ENCODE measurements around the gene FGF14. TPM values are rescaled to one million over a fixed set of nuclear protein-coding genes. Genes with fewer than 3 reads are reported as not detected.
"Not testable (repeated sequence)": the region's sequence is repeated elsewhere in the genome, so short reads cannot be mapped to it uniquely, and the experiment has no call there.

The FGF14 gene
- total RNA-seq, 1 donor, result under 0.01 TPM

DNA sequence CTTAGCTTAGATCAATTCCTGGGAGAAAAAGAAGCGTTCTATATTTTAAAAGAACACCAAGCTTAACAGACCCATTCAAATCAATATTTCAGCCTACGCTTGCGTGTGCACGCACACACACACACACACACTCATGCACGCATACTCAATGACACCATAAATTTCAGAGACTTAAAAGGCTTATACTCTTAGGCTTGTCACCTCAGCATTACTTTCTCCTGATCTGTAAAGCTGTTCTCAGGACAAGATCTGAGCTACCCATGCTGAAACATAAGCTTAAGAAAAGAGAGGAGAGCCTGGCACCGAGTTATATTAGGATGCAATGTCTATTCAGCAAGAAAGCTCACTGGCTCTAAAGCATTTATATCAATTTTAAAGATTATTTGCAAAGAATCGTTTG is 368.5 kb downstream of the FGF14 start:
- H3K9me3 ChIP-seq (ENCODE audit: low read depth, low read length), result no peaks in the 10 kb centered on the region
- no peaks in the 10 kb centered on the region for H3K4me1 ChIP-seq (ENCODE audit: insufficient read depth, low read length)
- no peaks in the 10 kb centered on the region for H3K27me3 ChIP-seq (ENCODE audit: insufficient read depth, low read length)
- H3K4me3 ChIP-seq (ENCODE audit: low read length), result no peak overlapping the region

DNA sequence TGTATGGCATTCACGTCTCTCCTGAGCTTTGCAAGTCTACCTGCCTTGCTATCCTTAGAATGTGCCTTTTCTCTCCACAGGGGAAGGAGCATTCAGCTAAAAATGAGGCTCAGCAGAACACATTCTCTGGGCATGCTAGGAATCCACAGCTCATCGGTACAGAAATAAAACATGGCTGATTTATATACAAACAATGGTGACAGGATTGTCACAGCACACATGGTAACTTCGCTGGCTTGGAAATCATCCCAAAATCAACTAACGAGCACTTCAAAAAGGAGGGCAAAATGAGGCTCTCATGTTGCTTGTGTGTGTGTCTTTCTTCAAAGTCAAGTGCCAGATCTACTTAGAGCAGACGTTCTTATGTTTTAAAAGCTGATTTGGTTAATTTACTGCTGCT is 373.0 kb downstream of the FGF14 start:
- Histone ChIP-seq H3K4me3 (ENCODE audit: low read length) (no peak overlapping the region), H3K27me3 (ENCODE audit: insufficient read depth, low read length) (no peaks in the 10 kb centered on the region), H3K4me1 (ENCODE audit: insufficient read depth, low read length) (no peaks in the 10 kb centered on the region), H3K9me3 (ENCODE audit: low read depth, low read length) (no peaks in the 10 kb centered on the region)

DNA sequence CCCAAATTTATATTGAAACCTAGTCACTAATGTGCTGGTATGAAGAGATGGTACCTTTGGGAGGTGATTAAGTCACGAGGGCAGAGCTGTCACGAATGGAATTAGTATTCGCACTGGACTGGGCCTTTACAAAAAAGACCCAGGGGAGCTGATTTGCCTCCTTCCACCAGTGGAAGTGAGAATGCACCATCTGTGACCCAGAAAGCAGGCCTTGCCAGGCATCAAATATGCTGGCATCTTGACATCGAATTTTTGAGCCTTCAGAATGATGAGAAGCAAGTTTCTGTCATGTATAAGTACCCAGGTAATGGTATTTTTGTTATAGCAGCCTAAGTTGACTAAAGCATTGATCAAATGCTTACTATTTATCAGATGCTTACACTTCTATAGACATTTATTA is 373.6 kb downstream of the FGF14 start:
- H3K27me3 ChIP-seq (ENCODE audit: insufficient read depth, low read length), result no peaks in the 10 kb centered on the region
- no peaks in the 10 kb centered on the region for H3K4me1 ChIP-seq (ENCODE audit: insufficient read depth, low read length)
- no peaks in the 10 kb centered on the region for H3K9me3 ChIP-seq (ENCODE audit: low read depth, low read length)
- no peak overlapping the region for H3K4me3 ChIP-seq (ENCODE audit: low read length)

DNA sequence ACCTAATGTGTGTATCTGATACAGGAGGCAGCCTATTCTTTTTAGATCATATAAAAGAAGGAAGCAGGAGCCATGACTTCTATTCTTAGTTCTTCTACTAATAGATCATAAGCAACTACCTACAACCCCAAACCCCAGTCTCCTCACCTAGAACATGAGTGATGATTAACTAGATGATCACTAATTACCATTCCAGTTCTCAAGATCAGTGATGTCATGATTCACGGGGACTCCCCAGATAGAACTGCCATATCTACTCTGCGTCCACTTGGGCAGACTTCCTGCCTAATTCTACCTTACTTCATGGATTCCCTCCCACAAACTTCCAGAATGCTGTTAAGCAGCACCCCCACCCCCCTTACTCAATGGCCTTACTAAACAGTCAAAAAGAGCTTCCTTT is 380.1 kb downstream of the FGF14 start:
- Histone ChIP-seq H3K9me3 (ENCODE audit: low read depth, low read length) (peaks cover 22% of the 10 kb centered on the region), H3K4me1 (ENCODE audit: insufficient read depth, low read length) (no peaks in the 10 kb centered on the region), H3K4me3 (ENCODE audit: low read length) (no peak overlapping the region)

DNA sequence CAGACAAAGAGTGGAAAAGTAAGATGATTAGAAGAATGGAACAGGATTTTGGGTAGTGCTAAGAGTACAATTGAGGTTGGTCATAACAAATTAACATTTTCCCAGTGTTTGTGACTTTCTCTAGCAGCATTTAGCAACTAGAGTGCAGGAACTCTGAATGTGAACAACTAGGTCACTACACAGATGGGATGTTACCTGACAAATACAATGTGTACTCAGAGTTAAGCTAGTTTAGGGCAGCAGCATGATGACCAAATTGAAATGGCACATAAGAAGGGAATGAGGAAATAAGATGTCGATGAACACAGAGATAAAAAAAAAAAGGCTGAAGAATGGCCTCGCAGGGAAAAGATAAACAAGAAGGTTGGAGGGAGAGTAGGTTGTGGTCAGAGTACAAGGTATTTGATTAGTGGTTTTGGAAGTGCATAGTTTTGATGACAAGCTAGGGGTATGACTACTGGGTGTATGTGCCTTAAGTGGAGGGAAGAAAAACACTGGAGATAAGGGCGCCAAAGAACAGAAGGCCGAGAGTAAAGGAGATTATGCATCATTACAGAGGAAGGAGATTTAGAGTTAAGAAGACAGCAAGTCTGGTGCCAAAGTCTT is 381.1 kb downstream of the FGF14 start:
- Histone ChIP-seq H3K27me3 (ENCODE audit: insufficient read depth, low read length) (no peaks in the 10 kb centered on the region), H3K4me1 (ENCODE audit: insufficient read depth, low read length) (no peaks in the 10 kb centered on the region), H3K9me3 (ENCODE audit: low read depth, low read length) (peaks cover 25% of the 10 kb centered on the region), H3K4me3 (ENCODE audit: low read length) (no peak overlapping the region)

More for the DNA sequence above, 380.1 kb downstream of the FGF14 start:
- H3K27me3 ChIP-seq (ENCODE audit: insufficient read depth, low read length), result no peaks in the 10 kb centered on the region

DNA sequence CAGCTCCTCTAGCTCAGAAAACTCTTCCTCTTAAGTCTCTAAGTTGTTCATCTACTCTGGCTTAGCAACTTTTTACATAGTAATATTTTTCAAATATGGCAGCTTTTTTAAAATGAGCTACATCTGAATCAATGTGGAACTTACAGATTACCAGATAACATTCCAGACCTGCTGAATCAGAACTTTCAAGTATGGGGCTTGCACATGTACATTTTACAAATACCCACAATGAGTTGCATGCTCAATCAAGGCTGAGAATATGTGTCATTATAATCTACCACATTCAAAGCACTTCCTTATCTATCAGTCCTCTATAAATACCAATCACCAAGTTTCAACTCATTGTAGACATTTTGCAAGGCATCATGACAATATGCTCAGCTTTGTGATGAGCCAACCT is 383.1 kb downstream of the FGF14 start:
- Histone ChIP-seq H3K4me1 (ENCODE audit: insufficient read depth, low read length) (no peaks in the 10 kb centered on the region), H3K27me3 (ENCODE audit: insufficient read depth, low read length) (no peaks in the 10 kb centered on the region), H3K4me3 (ENCODE audit: low read length) (no peak overlapping the region), H3K9me3 (ENCODE audit: low read depth, low read length) (peaks cover 25% of the 10 kb centered on the region)

DNA sequence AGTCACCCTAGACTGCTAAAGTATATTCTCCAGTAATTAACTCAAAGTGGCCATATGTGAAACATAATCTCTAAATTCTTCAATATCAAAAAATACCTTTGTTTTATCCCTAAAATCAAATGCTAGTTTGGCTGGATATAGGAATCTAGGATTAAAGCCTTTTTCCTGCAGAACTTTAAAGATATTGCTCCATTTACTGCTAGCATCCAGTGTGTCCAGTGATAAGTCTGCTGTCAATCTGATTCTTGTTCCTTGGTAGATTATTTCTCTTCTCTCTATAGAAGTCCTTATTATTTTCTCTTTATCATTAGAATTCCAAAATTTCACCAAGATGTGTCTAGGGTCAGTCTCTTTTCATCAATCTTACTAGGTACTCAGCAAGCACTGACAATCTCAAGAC is 384.6 kb downstream of the FGF14 start:
- peaks cover 25% of the 10 kb centered on the region for H3K9me3 ChIP-seq (ENCODE audit: low read depth, low read length)

DNA sequence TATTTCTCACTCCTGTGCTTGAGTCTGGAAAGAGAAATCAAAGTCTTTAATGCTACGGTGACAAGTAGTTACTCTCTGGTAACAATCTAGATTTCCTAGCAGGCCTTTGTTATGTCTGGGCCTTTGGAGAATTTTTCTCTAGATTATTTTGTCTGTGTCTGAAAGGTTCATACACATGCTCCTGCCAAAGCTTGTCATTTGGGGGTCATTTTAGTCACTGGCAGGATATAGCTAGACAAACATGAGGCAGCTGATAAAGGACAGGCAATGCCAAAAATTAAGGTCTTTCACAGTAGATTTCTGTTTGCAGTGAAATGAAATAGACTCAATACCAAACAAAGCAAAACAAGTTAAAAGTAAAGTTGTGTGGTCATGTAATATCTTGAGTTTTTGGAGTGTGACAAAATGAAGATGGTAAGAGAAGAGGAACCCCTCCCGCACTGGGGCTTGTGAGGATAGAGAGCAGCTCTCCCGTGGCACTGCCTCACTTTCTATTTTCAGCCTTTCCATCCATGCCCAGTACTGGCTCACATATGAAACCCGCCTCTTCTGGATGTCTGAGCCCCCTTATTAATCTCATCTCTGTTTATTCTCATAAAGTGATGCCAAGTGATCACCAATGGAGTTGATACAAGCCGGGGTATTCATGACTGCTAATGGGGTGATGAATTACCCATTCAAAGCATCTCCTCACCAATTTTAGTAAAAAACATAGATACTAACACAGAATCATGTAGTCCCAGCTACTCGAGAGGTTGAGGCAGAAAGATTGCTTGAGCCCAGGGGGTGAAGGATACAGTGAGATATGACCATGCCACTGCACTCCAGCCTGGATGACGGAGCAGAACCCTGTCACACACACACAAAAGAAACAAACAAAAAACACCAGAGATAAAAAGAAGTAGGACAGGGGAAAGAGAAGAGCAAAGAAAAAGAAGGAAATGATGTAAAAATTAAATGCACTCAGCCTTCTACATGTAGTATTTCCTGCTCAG is 389.3 kb downstream of the FGF14 start:
- Histone ChIP-seq H3K27me3 (ENCODE audit: insufficient read depth, low read length) (no peaks in the 10 kb centered on the region), H3K9me3 (ENCODE audit: low read depth, low read length) (peaks cover 12% of the 10 kb centered on the region)

More for the DNA sequence above, 384.6 kb downstream of the FGF14 start:
- H3K4me3 ChIP-seq (ENCODE audit: low read length), result no peak overlapping the region
- H3K27me3 ChIP-seq (ENCODE audit: insufficient read depth, low read length), result no peaks in the 10 kb centered on the region
- no peaks in the 10 kb centered on the region for H3K4me1 ChIP-seq (ENCODE audit: insufficient read depth, low read length)

DNA sequence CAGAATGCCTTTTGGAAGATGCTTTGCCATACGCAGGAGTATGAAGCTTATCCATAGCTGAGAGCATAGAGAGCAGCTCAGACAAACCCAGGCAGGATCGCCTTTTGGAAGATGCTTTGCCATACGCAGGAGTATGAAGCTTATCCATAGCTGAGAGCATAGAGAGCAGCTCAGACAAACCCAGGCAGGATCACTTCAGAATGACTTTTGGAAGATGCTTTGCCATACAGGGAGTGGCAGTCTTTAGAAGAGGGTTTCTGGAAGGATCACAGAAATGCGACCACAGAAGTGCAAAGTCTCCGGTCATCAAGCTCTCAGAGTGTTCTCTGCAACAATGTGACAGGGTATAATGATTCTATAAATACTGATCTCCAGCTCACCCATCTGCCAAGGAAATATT is 390.4 kb downstream of the FGF14 start:
- not testable (repeated sequence) for H3K27me3 ChIP-seq (ENCODE audit: insufficient read depth, low read length); H3K9me3 ChIP-seq (ENCODE audit: low read depth, low read length); H3K4me3 ChIP-seq (ENCODE audit: low read length); H3K4me1 ChIP-seq (ENCODE audit: insufficient read depth, low read length)

More for the DNA sequence above, 389.3 kb downstream of the FGF14 start:
- no peak overlapping the region for H3K4me3 ChIP-seq (ENCODE audit: low read length)
- H3K4me1 ChIP-seq (ENCODE audit: insufficient read depth, low read length), result no peaks in the 10 kb centered on the region

DNA sequence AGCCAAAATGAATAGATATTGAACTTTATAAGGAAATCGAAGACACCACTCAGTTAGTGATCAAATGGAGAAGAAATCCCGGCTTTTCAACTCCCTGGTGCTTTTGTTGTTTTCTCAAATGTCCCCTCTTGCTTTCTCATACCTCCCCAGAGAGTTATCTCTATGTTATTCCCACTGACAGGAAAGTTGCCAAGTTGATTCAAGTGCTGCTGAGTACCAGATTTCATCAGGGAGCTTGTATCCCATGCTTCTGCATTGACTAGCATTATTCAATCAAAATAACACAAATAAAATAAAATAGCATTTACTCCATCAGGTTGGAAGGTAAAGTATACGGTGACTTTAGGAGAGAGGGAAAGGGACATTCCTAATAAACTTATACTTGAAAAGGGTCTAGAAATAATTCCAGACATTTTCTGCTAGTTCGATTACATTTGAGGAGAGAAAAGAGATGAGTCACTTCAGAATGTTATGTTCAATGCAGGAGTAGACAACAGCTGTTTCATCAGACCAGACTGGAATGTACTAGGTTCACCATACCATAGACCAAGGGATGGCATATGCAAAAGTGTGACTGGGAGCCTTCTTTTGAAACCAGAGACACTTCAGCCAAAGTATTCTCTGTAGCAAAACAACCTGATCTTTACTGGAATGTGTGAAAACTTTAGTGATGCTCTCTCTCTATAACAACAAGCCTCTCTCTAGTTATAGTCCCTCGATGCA is 397.8 kb downstream of the FGF14 start:
- no peak overlapping the region for H3K4me3 ChIP-seq (ENCODE audit: low read length)
- H3K9me3 ChIP-seq (ENCODE audit: low read depth, low read length), result no peaks in the 10 kb centered on the region
- H3K4me1 ChIP-seq (ENCODE audit: insufficient read depth, low read length), result no peaks in the 10 kb centered on the region
- no peaks in the 10 kb centered on the region for H3K27me3 ChIP-seq (ENCODE audit: insufficient read depth, low read length)

DNA sequence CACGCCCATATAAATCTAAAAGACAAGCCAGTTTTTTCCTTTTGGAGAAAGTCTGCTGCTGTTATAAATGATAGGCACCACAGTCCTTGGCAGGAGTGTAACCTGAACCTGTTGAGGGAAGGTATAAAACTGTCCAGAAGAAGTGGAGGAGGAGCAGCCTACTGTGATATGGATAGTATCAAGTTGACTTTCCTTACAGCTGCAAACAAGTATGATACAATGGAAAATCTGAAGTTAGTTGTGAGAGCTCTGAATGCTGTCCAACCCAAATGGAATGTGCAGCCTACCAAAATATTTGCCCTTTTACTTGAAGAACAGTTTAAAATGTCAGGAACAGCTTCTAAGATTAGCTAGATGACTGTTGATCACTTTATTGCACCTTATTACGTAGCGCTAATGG is 399.6 kb downstream of the FGF14 start:
- H3K27me3 ChIP-seq (ENCODE audit: insufficient read depth, low read length), result no peaks in the 10 kb centered on the region
- no peaks in the 10 kb centered on the region for H3K4me1 ChIP-seq (ENCODE audit: insufficient read depth, low read length)
- no peaks in the 10 kb centered on the region for H3K9me3 ChIP-seq (ENCODE audit: low read depth, low read length)
- no peak overlapping the region for H3K4me3 ChIP-seq (ENCODE audit: low read length)

DNA sequence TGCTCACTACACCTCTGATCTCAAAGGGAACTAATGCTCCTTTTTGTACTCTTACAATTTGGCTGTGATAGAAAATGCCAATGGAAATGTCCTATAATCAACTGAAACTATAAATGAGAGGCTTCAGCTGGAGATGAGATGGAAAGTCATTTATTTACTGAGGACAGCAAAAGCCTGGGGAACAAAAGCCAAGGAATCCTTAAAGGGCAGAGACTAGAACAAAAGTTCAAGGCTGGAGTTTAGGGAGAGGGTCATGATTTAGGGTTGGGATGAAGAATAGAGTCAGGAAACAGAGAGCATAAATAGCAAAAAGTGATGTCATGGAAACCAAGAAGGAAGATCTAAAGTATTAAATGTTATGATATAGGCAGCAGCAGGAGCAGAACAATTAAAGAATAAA is 401.1 kb downstream of the FGF14 start:
- H3K9me3 ChIP-seq (ENCODE audit: low read depth, low read length), result peaks cover 6% of the 10 kb centered on the region
- H3K4me1 ChIP-seq (ENCODE audit: insufficient read depth, low read length), result no peaks in the 10 kb centered on the region
- no peaks in the 10 kb centered on the region for H3K27me3 ChIP-seq (ENCODE audit: insufficient read depth, low read length)
- H3K4me3 ChIP-seq (ENCODE audit: low read length), result no peak overlapping the region

DNA sequence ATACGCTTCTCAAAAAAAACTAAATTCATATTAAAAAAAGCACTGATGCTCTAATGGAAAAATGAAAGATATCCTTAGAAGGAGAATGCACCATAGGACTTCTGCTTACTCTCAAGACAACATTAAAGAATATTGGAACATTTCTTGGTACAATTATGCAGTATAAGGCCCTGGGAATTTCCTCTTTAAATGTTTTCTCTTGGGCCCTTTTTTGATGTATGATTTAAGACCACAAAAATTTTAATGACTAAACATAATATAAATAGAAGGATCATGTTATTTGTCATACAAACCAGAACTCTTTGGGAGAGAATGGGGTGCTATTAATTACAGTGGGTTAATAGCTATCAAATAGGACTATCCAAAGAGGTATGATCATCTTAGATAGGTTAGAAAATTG is 403.7 kb downstream of the FGF14 start:
- Histone ChIP-seq H3K9me3 (ENCODE audit: low read depth, low read length) (peaks cover 6% of the 10 kb centered on the region), H3K27me3 (ENCODE audit: insufficient read depth, low read length) (no peaks in the 10 kb centered on the region), H3K4me3 (ENCODE audit: low read length) (no peak overlapping the region), H3K4me1 (ENCODE audit: insufficient read depth, low read length) (no peaks in the 10 kb centered on the region)

DNA sequence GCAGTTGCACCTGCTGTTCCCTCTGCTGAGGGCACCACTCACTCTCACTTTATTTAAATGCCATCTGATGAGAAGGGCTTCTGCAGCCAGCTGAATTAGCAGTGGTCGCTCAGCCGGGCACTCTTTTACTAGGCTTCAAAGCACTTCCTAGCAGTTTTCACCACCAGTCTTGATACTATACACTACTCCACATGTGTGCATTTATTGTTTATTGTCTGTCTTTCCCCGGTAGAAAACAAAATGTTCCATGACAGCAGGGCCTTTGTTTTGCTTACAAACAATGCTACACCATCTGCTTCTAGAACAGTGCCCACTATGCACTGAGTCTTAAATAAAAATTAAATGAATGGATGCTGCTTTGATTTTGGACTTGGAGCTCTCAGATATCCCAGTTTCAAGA is 404.9 kb downstream of the FGF14 start:
- Histone ChIP-seq H3K4me1 (ENCODE audit: insufficient read depth, low read length) (no peaks in the 10 kb centered on the region), H3K27me3 (ENCODE audit: insufficient read depth, low read length) (no peaks in the 10 kb centered on the region), H3K4me3 (ENCODE audit: low read length) (no peak overlapping the region), H3K9me3 (ENCODE audit: low read depth, low read length) (peaks cover 7% of the 10 kb centered on the region)

DNA sequence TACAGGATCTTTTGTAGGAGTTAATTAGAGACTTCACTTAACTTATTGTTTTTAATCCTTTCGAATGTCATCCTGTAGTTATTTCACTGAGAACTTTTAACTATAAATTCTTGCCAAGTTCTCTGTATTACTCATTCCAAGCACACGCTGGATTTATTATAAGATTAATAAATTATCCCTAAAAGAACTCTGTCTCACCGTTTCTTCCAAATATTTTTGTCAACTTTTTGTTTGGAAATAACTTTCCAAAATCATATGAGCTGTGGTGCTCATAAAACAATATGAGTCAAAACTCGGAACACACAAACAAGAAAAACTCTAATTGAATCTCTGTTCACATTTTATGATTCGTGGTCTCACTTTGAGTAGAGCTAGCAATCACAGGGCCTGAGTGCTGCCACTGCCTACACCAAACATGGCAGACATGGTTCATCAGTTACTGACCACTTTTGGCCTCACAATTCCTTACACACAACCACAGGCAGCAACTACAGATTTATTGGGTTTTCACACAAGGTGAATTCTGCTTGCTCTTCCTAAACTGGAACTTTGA is 412.0 kb downstream of the FGF14 start:
- Histone ChIP-seq H3K27me3 (ENCODE audit: insufficient read depth, low read length) (no peaks in the 10 kb centered on the region), H3K4me3 (ENCODE audit: low read length) (no peak overlapping the region), H3K4me1 (ENCODE audit: insufficient read depth, low read length) (no peaks in the 10 kb centered on the region), H3K9me3 (ENCODE audit: low read depth, low read length) (peaks cover 4% of the 10 kb centered on the region)

All from mononuclear cell (primary cell).